Vagina (tissue), 2 donors: Measurements from ENCODE around the gene USP6NL.

ENCODE experiments used
- POLR2A ChIP-seq, 2 donors: fragments of 450-650 bp; IDR thresholded peaks; one replicate each; pipeline ENCODE4 v1.6.1; 2017; ENCODE audit warnings: antibody characterized with exemption in 2 of 2, mild to moderate bottlenecking in 2 of 2, moderate library complexity in 2 of 2
- TF ChIP-seq, protein P1 (sequence below), 3 experiments: fragments of 450-650 bp in 2 of 3; fragments of 200-600 bp in 1 of 3; sonication (generic) in 1 of 3; IDR thresholded peaks; one replicate each; pipeline ENCODE4 v1.5.1; 2017 to 2019; ENCODE audit warnings: antibody characterized with exemption in 3 of 3, mild to moderate bottlenecking in 2 of 3, moderate library complexity in 2 of 3

DNA sequence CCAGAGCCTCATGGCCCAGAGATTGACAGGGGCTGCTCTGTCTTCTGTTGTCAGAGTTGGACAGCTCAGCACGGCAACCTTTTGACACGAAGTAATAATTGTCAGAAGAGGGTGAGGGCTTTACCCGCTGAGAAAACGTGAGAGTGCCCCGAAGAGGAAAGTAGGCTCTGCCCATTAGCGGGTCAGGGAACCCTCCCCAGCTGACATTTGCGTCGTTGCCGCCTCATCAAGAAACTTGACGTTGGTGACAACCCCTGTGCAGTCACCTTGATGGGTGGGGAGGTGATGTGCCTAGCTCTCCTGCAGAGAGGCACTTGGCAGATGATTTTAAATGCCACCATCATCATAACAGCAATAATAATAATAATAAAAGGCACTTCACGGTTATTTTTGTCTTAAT lies 202.1 kb downstream of the USP6NL start:
- TF ChIP-seq POLR2A (IDR thresholded peaks at IDR 0.05) = no peak
- TF ChIP-seq, protein P1, sequence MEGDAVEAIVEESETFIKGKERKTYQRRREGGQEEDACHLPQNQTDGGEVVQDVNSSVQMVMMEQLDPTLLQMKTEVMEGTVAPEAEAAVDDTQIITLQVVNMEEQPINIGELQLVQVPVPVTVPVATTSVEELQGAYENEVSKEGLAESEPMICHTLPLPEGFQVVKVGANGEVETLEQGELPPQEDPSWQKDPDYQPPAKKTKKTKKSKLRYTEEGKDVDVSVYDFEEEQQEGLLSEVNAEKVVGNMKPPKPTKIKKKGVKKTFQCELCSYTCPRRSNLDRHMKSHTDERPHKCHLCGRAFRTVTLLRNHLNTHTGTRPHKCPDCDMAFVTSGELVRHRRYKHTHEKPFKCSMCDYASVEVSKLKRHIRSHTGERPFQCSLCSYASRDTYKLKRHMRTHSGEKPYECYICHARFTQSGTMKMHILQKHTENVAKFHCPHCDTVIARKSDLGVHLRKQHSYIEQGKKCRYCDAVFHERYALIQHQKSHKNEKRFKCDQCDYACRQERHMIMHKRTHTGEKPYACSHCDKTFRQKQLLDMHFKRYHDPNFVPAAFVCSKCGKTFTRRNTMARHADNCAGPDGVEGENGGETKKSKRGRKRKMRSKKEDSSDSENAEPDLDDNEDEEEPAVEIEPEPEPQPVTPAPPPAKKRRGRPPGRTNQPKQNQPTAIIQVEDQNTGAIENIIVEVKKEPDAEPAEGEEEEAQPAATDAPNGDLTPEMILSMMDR (IDR thresholded peaks at IDR 0.05) = no peak
